Fibroblast of lung (primary cell): ENCODE data around the gene SUFU.

ENCODE experiments used
- CTCF ChIP-seq, 2 donors: IDR thresholded peaks in 1 of 2; conservative IDR thresholded peaks in 1 of 2; 1 replicate in 1 of 2; 2 replicates in 1 of 2; pipeline ENCODE4 v1.5.1; 2011 to 2012; ENCODE audit warnings: low read length in 2 of 2, control low read depth in 1 of 2, inconsistent platforms in 1 of 2, low read depth in 1 of 2, mild to moderate bottlenecking in 1 of 2
- EZH2 ChIP-seq: IDR thresholded peaks from 2 replicates; pipeline ENCODE4 v1.5.1; 2012; ENCODE audit warnings: low read length, control low read depth, mild to moderate bottlenecking; ENCODE audit errors: missing control alignments

GRCh38 chr10:102485093-102485784, 18.5 kb upstream of the SUFU start:
- TF ChIP-seq CTCF (conservative IDR thresholded peaks at IDR 0.05 in 1 of 2, IDR thresholded peaks at IDR 0.05 in 1 of 2; ENCODE audit: low read depth in 1 of 2, low read length in 2 of 2): no peak
- no peak for TF ChIP-seq EZH2
